K562 (cell line): ENCODE measurements around the gene EFEMP2. TPM values are rescaled to one million over a fixed set of nuclear protein-coding genes. Genes with fewer than 3 reads are reported as not detected.
A peak's percentile ranks its signal among the peaks of the same experiment; 100 is the strongest.

Source experiments
- CCNT2 ChIP-seq: IDR thresholded peaks from 2 replicates; pipeline ENCODE4 v1.6.1; 2011; ENCODE audit warnings: borderline replicate concordance, low read depth, mild to moderate bottlenecking, moderate library complexity, mixed read lengths, low read length; ENCODE audit not compliant: insufficient read length; ENCODE audit errors: extremely low read depth
- CEBPB ChIP-seq: fragments of 450-650 bp; IDR thresholded peaks from 2 replicates; pipeline ENCODE4 v1.6.1; 2016; ENCODE audit warnings: missing genetic modification characterization, missing compliant biosample characterization
- CREBBP ChIP-seq: IDR thresholded peaks from one replicate; pipeline ENCODE4 v1.6.1; 2012; ENCODE audit warnings: low read depth, mild to moderate bottlenecking, control low read depth, inconsistent platforms, low read length
- DEAF1 ChIP-seq: fragments of 450-650 bp; formaldehyde crosslinking; IDR thresholded peaks from 2 replicates; pipeline ENCODE4 v1.4.0; 2020; ENCODE audit warnings: mild to moderate bottlenecking, moderate library complexity
- E2F8 ChIP-seq: fragments of 450-650 bp; IDR thresholded peaks from 2 replicates; pipeline ENCODE4 v1.7.1; 2018; ENCODE audit warnings: mild to moderate bottlenecking, low read depth; ENCODE audit not compliant: partially characterized antibody
- HINFP ChIP-seq: fragments of 450-650 bp; conservative IDR thresholded peaks from 2 replicates; pipeline ENCODE4 v1.6.1; 2016; ENCODE audit warnings: missing genetic modification characterization, low read depth, mild to moderate bottlenecking, control low read depth, missing compliant biosample characterization
- ILF3 ChIP-seq: fragments of 450-650 bp; IDR thresholded peaks from 2 replicates; pipeline ENCODE4 v1.6.1; 2018; ENCODE audit warnings: antibody characterized with exemption, mild to moderate bottlenecking, moderate library complexity, borderline replicate concordance
- KAT8 ChIP-seq: fragments of 450-650 bp; IDR thresholded peaks from 2 replicates; pipeline ENCODE4 v1.6.1; 2016; ENCODE audit warnings: low read depth, mild to moderate bottlenecking
- TCF7L2 ChIP-seq: fragments of 150-350 bp; IDR thresholded peaks from 2 replicates; pipeline ENCODE4 v1.6.1; 2016; ENCODE audit warnings: low read depth, mild to moderate bottlenecking, low read length, moderate library complexity
- ZFP36 ChIP-seq: fragments of 150-350 bp; IDR thresholded peaks from 2 replicates; pipeline ENCODE4 v1.6.1; 2018; ENCODE audit warnings: low read length, low read depth; ENCODE audit not compliant: partially characterized antibody
- ZSCAN29 ChIP-seq: fragments of 450-650 bp; IDR thresholded peaks from 2 replicates; pipeline ENCODE4 v1.6.1; 2017
- polyA plus RNA-seq, 8 experiments: library from polyadenylated mRNA; depleted of rRNA in 4 of 8; stranded (reverse) in 5 of 8; unstranded in 3 of 8; fragments of >200 nt; fragmentation: Nextera tagmentation in 2 of 8; fragmentation: Illumina TruSeq in 1 of 8; extraction: Ambion mirVana in 2 of 8; extraction: Trizol in 1 of 8; gene quantifications; 2 replicates each; pipeline versions ENCODE4 v1.2.1 to v1.2.3, GENCODE V29; 2011 to 2014; ENCODE audit warnings: inconsistent platforms in 1 of 8, missing spikeins in 1 of 8
- total RNA-seq, 7 experiments: library from RNA; depleted of rRNA in 6 of 7; stranded (reverse); fragments of >200 nt in 6 of 7; fragmentation: Illumina TruSeq in 2 of 7; extraction: Trizol in 2 of 7; gene quantifications; 2 replicates each; pipeline versions ENCODE4 v1.2.1 to v1.2.3, GENCODE V29; 2011 to 2021; ENCODE audit warnings: low replicate concordance in 1 of 7

The EFEMP2 gene
- total and polyA plus RNA-seq, 9 of the 15 experiments (the other 6 are each of a cell fraction or from before 2014, with no cell fraction given), result 0.07 to 2.9 (median 0.69) TPM; not detected in 1

- TF ChIP-seq KAT8 (no peak), ZFP36 (no peak), DEAF1 (CRISPR knock-in tag) (no peak), HINFP (tag) (no peak), TCF7L2 (no peak), CEBPB (tag) (no peak), ILF3 (peak; percentile 55; the same call in 1 of the 2 replicates), CREBBP (no peak), E2F8 (peak; percentile 77), CCNT2 (peak; percentile 52), ZSCAN29 (no peak)
Measured at GRCh38 chr11:65860278-65861164, 12.1 kb downstream of the EFEMP2 start, which contains the start of gene MUS81 (continued).
